Stimulated activated CD4-positive, alpha-beta T cell treated with anti-CD3 and anti-CD28 coated beads, Interleukin-1b, Interleukin-23, amount 100 ng/mL, for 48 hours (primary cell): ENCODE measurements around the gene ADCYAP1.

Experiments
- DNase-seq: peaks from one replicate; pipeline ENCODE4 v3.0.0-alpha.2; 2020

Gene ADCYAP1

GRCh38 chr18:910247-910646, 5.6 kb downstream of the ADCYAP1 start:
- DNase-seq: no peak

- no peak for DNase-seq
Observed at GRCh38 chr18:911025-911424, 6.4 kb downstream of the ADCYAP1 start.

GRCh38 chr18:911486-911885, 6.8 kb downstream of the ADCYAP1 start:
- DNase-seq: no peak

- DNase-seq: no peak
Observed at GRCh38 chr18:916562-916961, 11.9 kb downstream of the ADCYAP1 start.

- DNase-seq: no peak
Observed at GRCh38 chr18:919078-919477, 14.4 kb downstream of the ADCYAP1 start.

- no peak for DNase-seq
Observed at GRCh38 chr18:923144-923866, 18.6 kb downstream of the ADCYAP1 start.

GRCh38 chr18:924987-925386, 20.3 kb downstream of the ADCYAP1 start:
- no peak for DNase-seq

- DNase-seq: no peak
Observed at GRCh38 chr18:926946-927345, 22.3 kb downstream of the ADCYAP1 start.

GRCh38 chr18:933082-933481, 28.4 kb downstream of the ADCYAP1 start:
- no peak for DNase-seq

GRCh38 chr18:934518-935133, 30.0 kb downstream of the ADCYAP1 start:
- DNase-seq: no peak

- DNase-seq: no peak
Observed at GRCh38 chr18:936941-937340, 32.3 kb downstream of the ADCYAP1 start.

- DNase-seq: no peak
Observed at GRCh38 chr18:939166-939565, 34.5 kb downstream of the ADCYAP1 start.

GRCh38 chr18:939958-940357, 35.3 kb downstream of the ADCYAP1 start:
- DNase-seq: no peak

GRCh38 chr18:941331-941730, 36.7 kb downstream of the ADCYAP1 start:
- DNase-seq: no peak

- no peak for DNase-seq
Observed at GRCh38 chr18:944440-944839, 39.8 kb downstream of the ADCYAP1 start.

- DNase-seq: no peak
Observed at GRCh38 chr18:949724-950631, 45.3 kb downstream of the ADCYAP1 start.

- no peak for DNase-seq
Observed at GRCh38 chr18:950882-951495, 46.3 kb downstream of the ADCYAP1 start.

- DNase-seq: no peak
Observed at GRCh38 chr18:955384-956066, 50.9 kb downstream of the ADCYAP1 start.

GRCh38 chr18:957829-958228, 53.2 kb downstream of the ADCYAP1 start:
- no peak for DNase-seq

GRCh38 chr18:959854-960253, 55.2 kb downstream of the ADCYAP1 start:
- no peak for DNase-seq
